SK-N-MC (cell line): ENCODE data around the gene REEP1.

Experiments used
- DNase-seq: peaks from one replicate; pipeline ENCODE4 v3.0.0-alpha.2; 2011; ENCODE audit warnings: low read depth, low spot score
- H3K27ac ChIP-seq: fragments of 200-600 bp; sonication (generic); 2 replicates; pipeline ENCODE4 v1.5.1; 2016; ENCODE audit warnings: mixed run types
- H3K36me3 ChIP-seq: fragments of 200-600 bp; sonication (generic); 2 replicates; pipeline ENCODE4 v1.6.1; 2017; ENCODE audit warnings: antibody characterized with exemption, low read length, mixed read lengths; ENCODE audit not compliant: insufficient read depth
- H3K4me3 ChIP-seq: fragments of 200-600 bp; sonication (generic); 2 replicates; pipeline ENCODE4 v1.5.1; 2016
- H3K9ac ChIP-seq: fragments of 200-600 bp; sonication (generic); 2 replicates; pipeline ENCODE4 v1.8.0; 2017; ENCODE audit warnings: mixed run types, mixed read lengths; ENCODE audit not compliant: insufficient read length
- H3K9me3 ChIP-seq: fragments of 200-600 bp; sonication (generic); 2 replicates; pipeline ENCODE4 v1.6.1; 2017; ENCODE audit warnings: low read depth, mild to moderate bottlenecking, antibody characterized with exemption, low read length, moderate library complexity, mixed read lengths
- EZH2 ChIP-seq: fragments of 200-600 bp; sonication (generic); IDR thresholded peaks from one replicate; pipeline ENCODE4 v1.6.1; 2017; ENCODE audit warnings: antibody characterized with exemption
- FOXP2 ChIP-seq: optimal IDR thresholded peaks from 2 replicates; pipeline ENCODE3; 2011; ENCODE audit warnings: mild to moderate bottlenecking, moderate library complexity; ENCODE audit not compliant: insufficient read depth; ENCODE audit errors: extremely low read length, control extremely low read depth
- POLR2AphosphoS5 ChIP-seq: IDR thresholded peaks from 2 replicates; pipeline ENCODE4 v1.6.1; 2012; ENCODE audit warnings: mild to moderate bottlenecking, low read depth, low read length, borderline replicate concordance

Gene REEP1

DNA sequence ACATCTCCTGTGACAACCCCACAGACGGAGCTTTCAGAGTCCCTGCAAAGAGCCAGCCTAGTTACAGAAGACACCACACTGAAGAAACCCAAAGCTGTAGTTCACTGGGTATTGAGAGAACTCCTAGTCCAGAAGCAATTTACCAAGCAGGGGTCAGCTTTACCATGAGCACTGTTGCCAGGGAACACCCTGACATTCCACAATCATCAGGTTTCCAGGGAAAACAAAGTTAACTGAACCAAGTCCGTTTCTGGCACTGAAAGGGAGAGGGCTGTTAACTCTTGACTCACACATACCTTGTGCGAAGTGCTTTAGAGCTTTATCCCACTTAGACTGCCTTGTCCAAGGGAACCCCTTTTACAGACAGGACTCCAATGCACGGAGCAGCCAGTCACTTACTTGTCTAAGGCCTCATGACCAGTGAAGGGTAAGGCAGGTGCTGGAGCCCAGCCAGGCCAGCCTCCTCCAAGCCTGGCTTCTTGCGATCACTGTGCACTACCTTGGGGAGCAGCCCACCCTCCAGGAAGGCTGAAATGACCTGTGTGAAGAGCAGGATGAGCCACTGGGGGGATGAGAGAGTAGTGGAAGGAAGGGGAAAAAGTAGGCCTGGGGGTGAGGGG is 53.9 kb downstream of the REEP1 start:
- H3K27ac ChIP-seq, result no peak overlapping the region
- no peak overlapping the region for H3K4me3 ChIP-seq
- TF ChIP-seq EZH2, result no peak
- TF ChIP-seq FOXP2, result no peak
- no peak for TF ChIP-seq POLR2AphosphoS5
- no peak overlapping the region for H3K9ac ChIP-seq
- no peaks in the 10 kb centered on the region for H3K36me3 ChIP-seq
- DNase-seq, result no peak
- H3K9me3 ChIP-seq, result no peaks in the 10 kb centered on the region

DNA sequence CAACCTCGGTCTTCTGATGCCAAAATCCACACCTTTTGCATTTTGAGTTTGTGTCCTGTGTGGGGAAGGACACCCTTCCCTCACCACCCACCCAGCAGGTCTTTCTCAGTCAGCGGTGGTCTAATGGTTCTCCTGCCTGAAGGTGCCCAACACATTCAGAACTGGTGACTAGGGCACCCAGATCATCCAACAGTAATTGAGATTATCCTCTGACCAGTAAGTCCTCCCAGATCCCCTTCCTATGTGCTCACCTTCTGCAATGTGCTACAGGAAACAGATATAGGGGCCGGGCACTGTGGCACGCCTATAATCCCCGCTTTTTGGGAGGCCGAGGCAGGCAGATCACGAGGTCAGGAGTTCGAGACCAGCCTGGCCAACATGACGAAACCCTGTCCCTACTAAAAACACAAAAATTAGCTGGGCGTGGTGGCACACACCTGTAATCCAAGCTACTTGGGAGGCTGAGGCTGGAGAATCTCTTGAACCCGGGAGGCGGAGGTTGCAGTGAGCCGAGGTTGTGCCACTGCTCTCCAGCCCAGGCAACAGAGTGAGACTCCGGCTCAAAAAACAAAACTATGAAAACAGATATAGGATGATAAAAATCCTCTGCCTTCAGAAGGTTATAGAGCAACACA is 56.2 kb downstream of the REEP1 start:
- H3K9me3 ChIP-seq, result no peaks in the 10 kb centered on the region
- H3K9ac ChIP-seq, result no peak overlapping the region
- TF ChIP-seq EZH2, result no peak
- no peak for TF ChIP-seq POLR2AphosphoS5
- TF ChIP-seq FOXP2, result no peak
- DNase-seq, result no peak
- no peak overlapping the region for H3K4me3 ChIP-seq
- H3K27ac ChIP-seq, result no peak overlapping the region
- H3K36me3 ChIP-seq, result no peaks in the 10 kb centered on the region

DNA sequence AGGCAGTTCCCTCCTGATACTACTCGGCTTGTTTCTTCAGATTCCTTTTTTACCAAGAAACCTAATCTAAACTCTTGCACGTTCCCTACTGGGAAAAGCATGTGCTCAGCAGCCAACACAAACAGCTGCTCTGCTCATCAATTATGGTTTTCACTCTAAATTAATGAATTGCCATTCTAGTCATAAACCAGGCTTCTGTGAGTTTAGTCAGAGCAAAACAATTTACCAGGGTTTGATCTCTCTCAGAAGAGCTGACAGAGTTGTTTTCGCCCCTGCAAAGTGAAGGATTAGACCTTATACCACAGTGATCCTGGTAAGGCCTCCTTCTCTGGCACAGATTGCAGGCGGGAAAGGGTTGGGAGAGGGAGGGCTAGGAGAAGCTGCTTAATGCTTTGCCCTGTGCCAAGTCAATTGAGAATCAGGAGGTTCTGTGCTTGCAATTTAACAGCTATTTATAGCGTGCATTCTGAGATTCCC is 57.2 kb downstream of the REEP1 start:
- no peak overlapping the region for H3K4me3 ChIP-seq
- TF ChIP-seq POLR2AphosphoS5 (no peak), FOXP2 (no peak), EZH2 (no peak)
- no peak for DNase-seq

DNA sequence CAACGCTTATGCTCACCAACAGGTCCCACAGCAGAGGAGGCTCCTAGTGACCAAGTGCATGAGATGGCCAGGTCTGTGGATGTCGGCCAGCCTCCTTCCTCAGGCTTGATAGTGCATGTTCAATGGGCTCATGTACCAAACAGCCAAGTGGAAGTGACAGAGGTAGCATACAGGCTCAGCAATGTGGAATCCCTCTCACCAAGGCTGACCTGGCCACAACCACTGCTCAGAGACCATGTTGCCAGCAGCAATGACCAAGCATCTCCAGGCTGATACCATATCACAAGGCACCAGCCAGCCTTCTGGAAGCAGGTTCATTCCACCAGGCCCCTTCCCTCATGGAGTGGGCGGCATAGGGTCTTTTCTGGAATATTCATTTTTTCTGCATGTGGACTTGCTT is 61.5 kb downstream of the REEP1 start:
- Histone ChIP-seq H3K9ac (no peak overlapping the region), H3K4me3 (no peak overlapping the region), H3K9me3 (peaks cover 4% of the 10 kb centered on the region; the same call in 1 of the 2 replicates), H3K36me3 (no peaks in the 10 kb centered on the region), H3K27ac (no peak overlapping the region)
- no peak for TF ChIP-seq FOXP2
- TF ChIP-seq POLR2AphosphoS5, result no peak
- no peak for TF ChIP-seq EZH2
- DNase-seq, result no peak

More for the DNA sequence above, 57.2 kb downstream of the REEP1 start:
- no peaks in the 10 kb centered on the region for H3K36me3 ChIP-seq
- H3K27ac ChIP-seq, result no peak overlapping the region
- H3K9ac ChIP-seq, result no peak overlapping the region
- no peaks in the 10 kb centered on the region for H3K9me3 ChIP-seq

DNA sequence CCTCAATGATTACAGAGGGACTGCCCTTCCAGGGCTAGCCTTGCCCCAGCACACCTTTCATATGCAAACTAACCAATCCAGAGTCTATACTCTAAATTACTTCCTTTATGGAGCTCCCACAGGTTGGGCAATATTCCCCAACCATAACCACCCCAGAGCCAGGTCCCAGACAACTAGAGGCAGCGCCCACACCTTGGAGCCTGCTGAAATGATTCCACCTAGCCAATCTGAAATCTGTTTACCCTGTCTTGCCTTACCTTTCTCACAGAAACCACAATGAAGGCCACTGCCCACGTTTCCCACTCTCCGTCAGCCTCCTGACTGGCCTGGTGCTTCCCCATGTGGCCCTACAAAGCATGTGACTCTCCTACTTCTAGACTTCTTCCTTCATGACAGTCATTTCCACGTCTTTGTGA is 62.0 kb downstream of the REEP1 start:
- TF ChIP-seq FOXP2 (no peak), POLR2AphosphoS5 (no peak), EZH2 (no peak)
- no peak overlapping the region for H3K9ac ChIP-seq
- H3K36me3 ChIP-seq, result no peaks in the 10 kb centered on the region
- no peak overlapping the region for H3K27ac ChIP-seq
- H3K9me3 ChIP-seq, result peaks cover 4% of the 10 kb centered on the region; the same call in 1 of the 2 replicates
- DNase-seq, result no peak
- H3K4me3 ChIP-seq, result no peak overlapping the region

DNA sequence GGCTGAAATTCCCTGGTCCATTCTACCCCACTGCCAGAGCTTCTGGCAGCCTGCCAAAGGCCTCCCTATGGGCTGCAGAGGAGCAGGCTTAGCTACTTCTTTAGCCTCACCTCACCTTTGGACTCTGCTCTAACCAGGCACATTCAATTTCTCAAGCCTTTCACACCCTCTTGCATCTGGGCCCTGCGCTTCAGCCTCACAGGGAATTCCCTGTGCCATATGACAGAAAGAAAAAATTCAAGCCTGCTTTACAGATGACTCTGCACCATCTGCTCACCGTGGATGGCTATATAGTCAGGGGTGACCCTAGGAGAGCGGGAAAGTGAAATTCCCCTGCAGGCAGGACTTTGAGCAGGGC is 62.5 kb downstream of the REEP1 start:
- no peak for TF ChIP-seq POLR2AphosphoS5
- TF ChIP-seq FOXP2, result no peak
- TF ChIP-seq EZH2, result no peak
- peaks cover 4% of the 10 kb centered on the region; the same call in 1 of the 2 replicates for H3K9me3 ChIP-seq
- no peak overlapping the region for H3K4me3 ChIP-seq
- H3K36me3 ChIP-seq, result no peaks in the 10 kb centered on the region
- no peak overlapping the region for H3K27ac ChIP-seq
- H3K9ac ChIP-seq, result no peak overlapping the region
- no peak for DNase-seq

DNA sequence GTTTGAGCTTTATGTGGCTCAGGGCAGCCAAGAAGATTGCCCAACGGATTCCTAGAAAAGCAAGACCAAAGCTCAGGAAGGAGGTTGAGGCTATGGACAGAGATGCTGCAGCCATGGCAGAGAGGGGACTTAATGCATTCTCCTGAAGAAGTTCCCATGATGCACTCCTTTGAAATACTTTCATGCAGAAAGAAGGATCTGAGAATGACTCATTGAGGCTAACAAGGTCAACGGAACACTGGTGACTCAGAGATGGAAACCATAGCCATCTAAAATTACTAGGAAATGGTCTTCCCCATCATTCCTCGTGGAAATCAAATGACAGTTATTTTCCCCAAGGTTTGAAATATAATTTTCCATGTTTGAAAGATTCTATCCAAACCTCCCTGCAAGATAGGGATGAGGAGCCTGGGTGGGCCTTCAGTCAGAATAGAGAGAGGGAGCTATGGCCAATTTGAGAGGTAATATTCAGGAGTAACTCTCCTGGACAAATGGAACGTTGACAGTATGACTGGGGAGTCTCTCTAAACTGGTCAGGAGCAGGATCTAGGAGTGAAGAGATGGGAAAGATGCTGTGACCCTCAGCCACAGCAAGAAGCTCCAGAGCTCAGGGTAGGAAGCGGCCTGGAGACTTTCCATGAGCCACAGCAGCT is 63.0 kb downstream of the REEP1 start:
- Histone ChIP-seq H3K27ac (no peak overlapping the region), H3K9ac (no peak overlapping the region), H3K36me3 (no peaks in the 10 kb centered on the region), H3K9me3 (peaks cover 4% of the 10 kb centered on the region; the same call in 1 of the 2 replicates), H3K4me3 (no peak overlapping the region)
- DNase-seq, result no peak
- no peak for TF ChIP-seq POLR2AphosphoS5
- no peak for TF ChIP-seq FOXP2
- TF ChIP-seq EZH2, result no peak

DNA sequence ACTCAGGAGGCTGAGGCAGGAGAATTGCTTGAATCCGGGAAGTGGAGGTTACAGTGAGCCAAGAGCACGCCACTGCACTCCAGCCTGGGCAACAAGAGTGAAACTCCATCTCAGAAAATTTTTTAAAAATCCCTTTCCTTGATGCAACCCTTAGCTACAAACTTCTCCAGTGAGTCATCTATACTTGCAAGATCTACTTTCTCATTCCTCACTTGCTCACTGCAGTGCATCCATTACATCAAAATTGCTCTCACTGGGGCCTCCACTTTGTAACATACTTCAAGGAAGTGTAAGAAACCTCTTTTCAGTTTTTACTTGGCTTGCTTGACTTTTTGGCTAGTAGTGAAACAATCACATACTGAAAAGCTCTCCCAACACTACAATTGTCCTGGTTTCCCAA is 65.3 kb downstream of the REEP1 start:
- peaks cover 4% of the 10 kb centered on the region; the same call in 1 of the 2 replicates for H3K9me3 ChIP-seq
- TF ChIP-seq EZH2 (no peak), POLR2AphosphoS5 (no peak), FOXP2 (no peak)
- no peak overlapping the region for H3K4me3 ChIP-seq
- DNase-seq, result no peak
- H3K9ac ChIP-seq, result no peak overlapping the region
- H3K27ac ChIP-seq, result no peak overlapping the region
- no peaks in the 10 kb centered on the region for H3K36me3 ChIP-seq
